HG03095 (cell line): ENCODE results near the gene CIROP.

Experiments
- ATAC-seq: cut with Tn5 transposase; IDR thresholded peaks from one replicate; pipeline ENCODE4 v1.9.1; 2021; ENCODE audit warnings: moderate library complexity; ENCODE audit not compliant: unreplicated experiment

The CIROP gene

DNA sequence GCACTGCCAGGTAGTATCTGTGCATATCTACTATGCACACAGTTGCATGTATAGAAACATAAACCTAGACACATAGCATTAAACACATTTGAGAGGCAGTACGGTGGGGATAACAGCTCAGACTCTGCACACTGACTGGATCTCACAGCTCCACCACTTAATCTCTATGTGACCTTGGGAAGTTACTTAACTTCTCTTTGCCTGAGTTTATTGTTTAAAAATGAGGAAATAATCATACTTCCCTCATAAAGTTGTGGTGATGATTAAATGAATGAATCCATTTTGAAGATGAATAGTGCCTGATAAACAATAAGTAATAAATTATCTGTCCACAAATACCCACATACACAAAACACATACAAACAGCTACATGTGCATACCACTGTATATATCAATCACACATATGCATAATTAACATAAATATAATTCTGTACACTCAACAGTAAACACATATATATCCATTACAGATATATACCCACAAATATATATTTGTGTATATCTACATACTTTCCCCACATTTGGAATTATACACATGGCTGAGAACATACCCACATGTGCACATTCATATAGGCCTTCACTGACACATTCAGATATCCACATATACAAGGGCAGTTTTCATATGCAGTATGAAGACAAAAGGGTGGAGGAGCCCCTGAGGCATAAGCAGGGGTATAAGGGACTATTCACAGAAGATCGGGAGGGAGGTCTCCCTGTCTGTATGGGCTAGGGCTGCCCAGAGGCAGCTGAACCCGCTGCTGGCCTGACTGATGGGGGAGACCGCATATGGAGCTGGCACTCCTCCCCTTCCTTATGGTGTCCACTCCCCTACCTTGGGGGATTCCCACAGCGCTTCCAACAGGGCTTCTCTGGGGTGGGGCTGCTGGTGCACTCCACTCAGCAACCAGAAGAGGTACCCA, 53.4 kb downstream of the CIROP start:
- no peak for ATAC-seq
